Mesenchymal stem cell (in vitro differentiated cells and primary cell): Measurements from ENCODE around the gene ALAD.

Experiments used
- DNase-seq: peaks from one replicate; pipeline ENCODE4 v3.0.0-alpha.2; 2013
- H2AFZ ChIP-seq: one replicate; pipeline ENCODE4 v1.6.1; 2013; ENCODE audit warnings: low read depth, mild to moderate bottlenecking, control low read depth, inconsistent platforms, low read length, moderate library complexity
- H2AK5ac ChIP-seq: 2 replicates; pipeline ENCODE4 v1.6.1; 2013; ENCODE audit warnings: low read length, moderate library complexity, mild to moderate bottlenecking, inconsistent platforms; ENCODE audit not compliant: severe bottlenecking
- H2BK120ac ChIP-seq: one replicate; pipeline ENCODE4 v1.6.1; 2013; ENCODE audit warnings: low read depth, mild to moderate bottlenecking, inconsistent platforms, low read length, moderate library complexity
- H2BK12ac ChIP-seq, 2 experiments: one replicate each; pipeline ENCODE4 v1.6.1; 2013; ENCODE audit warnings: inconsistent platforms in 2 of 2, low read length in 2 of 2, mild to moderate bottlenecking in 2 of 2, moderate library complexity in 2 of 2, control low read depth in 1 of 2
- H2BK15ac ChIP-seq: one replicate; pipeline ENCODE4 v1.6.1; 2013; ENCODE audit warnings: mild to moderate bottlenecking, low read depth, inconsistent platforms; ENCODE audit not compliant: poor library complexity, severe bottlenecking
- H2BK5ac ChIP-seq: 2 replicates; pipeline ENCODE4 v1.6.1; 2013; ENCODE audit warnings: low read depth, mild to moderate bottlenecking, low read length, control low read depth, inconsistent platforms; ENCODE audit not compliant: poor library complexity, severe bottlenecking
- H3K14ac ChIP-seq, 2 experiments: one replicate each; pipeline ENCODE4 v1.6.1; 2013; ENCODE audit warnings: inconsistent platforms in 2 of 2, low read length in 2 of 2, control low read depth in 1 of 2, mild to moderate bottlenecking in 1 of 2, moderate library complexity in 1 of 2
- H3K18ac ChIP-seq, 2 experiments: one replicate each; pipeline ENCODE4 v1.6.1; 2013; ENCODE audit warnings: inconsistent platforms in 2 of 2, low read length in 2 of 2, control low read depth in 1 of 2, low read depth in 1 of 2, mild to moderate bottlenecking in 1 of 2
- H3K23ac ChIP-seq, 2 experiments: one replicate each; pipeline ENCODE4 v1.6.1; 2013; ENCODE audit warnings: inconsistent platforms in 2 of 2, low read length in 2 of 2, mild to moderate bottlenecking in 2 of 2, moderate library complexity in 2 of 2, control low read depth in 1 of 2
- H3K27ac ChIP-seq: 2 replicates; pipeline ENCODE4 v1.5.1; 2013; ENCODE audit warnings: mild to moderate bottlenecking, moderate library complexity, low read length, control low read depth, inconsistent platforms; ENCODE audit not compliant: poor library complexity, severe bottlenecking
- H3K27me3 ChIP-seq, 2 experiments: 2 replicates each; pipeline versions ENCODE4 v1.6.1 to v1.7.0; 2013; ENCODE audit warnings: low read length in 2 of 2, mild to moderate bottlenecking in 2 of 2, moderate library complexity in 2 of 2, control low read depth in 1 of 2, inconsistent platforms in 1 of 2; ENCODE audit not compliant: control insufficient read depth in 1 of 2, insufficient read depth in 1 of 2
- H3K36me3 ChIP-seq, 2 experiments: 2 replicates each; pipeline versions ENCODE4 v1.6.1 to v1.7.0; 2013; ENCODE audit warnings: low read length in 2 of 2, control low read depth in 1 of 2, inconsistent platforms in 1 of 2, low read depth in 1 of 2, mild to moderate bottlenecking in 1 of 2; ENCODE audit not compliant: insufficient read depth in 2 of 2, control insufficient read depth in 1 of 2
- H3K4ac ChIP-seq, 2 experiments: one replicate each; pipeline ENCODE4 v1.6.1; 2013; ENCODE audit warnings: inconsistent platforms in 2 of 2, low read length in 2 of 2, mild to moderate bottlenecking in 2 of 2, moderate library complexity in 2 of 2, control low read depth in 1 of 2, low read depth in 1 of 2
- H3K4me1 ChIP-seq: 2 replicates; pipeline ENCODE4 v1.6.1; 2013; ENCODE audit warnings: low read depth, low read length, control low read depth; ENCODE audit not compliant: control insufficient read depth, insufficient read depth
- H3K4me2 ChIP-seq: 2 replicates; pipeline ENCODE4 v1.6.1; 2013; ENCODE audit warnings: low read length, mild to moderate bottlenecking, inconsistent platforms; ENCODE audit not compliant: poor library complexity, severe bottlenecking
- H3K4me3 ChIP-seq, 2 experiments: 2 replicates each; pipeline versions ENCODE4 v1.5.1 to v1.7.0; 2013; ENCODE audit warnings: low read length in 2 of 2, mild to moderate bottlenecking in 2 of 2, control low read depth in 1 of 2, low read depth in 1 of 2; ENCODE audit not compliant: insufficient read depth in 1 of 2
- H3K79me1 ChIP-seq: replicated peaks from 2 replicates; pipeline ENCODE4 v1.6.1; 2013; ENCODE audit warnings: mild to moderate bottlenecking, control low read depth, low read length, inconsistent platforms; ENCODE audit not compliant: poor library complexity, severe bottlenecking
- H3K9ac ChIP-seq: 2 replicates; pipeline ENCODE4 v1.7.0; 2013; ENCODE audit warnings: mild to moderate bottlenecking, low read length, moderate library complexity
- H3K9me3 ChIP-seq: 2 replicates; pipeline ENCODE4 v1.7.0; 2013; ENCODE audit warnings: mild to moderate bottlenecking, low read length; ENCODE audit not compliant: control insufficient read depth
- H4K8ac ChIP-seq: one replicate; pipeline ENCODE4 v1.6.1; 2013; ENCODE audit warnings: inconsistent platforms, mild to moderate bottlenecking, low read length, moderate library complexity
- H4K91ac ChIP-seq: one replicate; pipeline ENCODE4 v1.6.1; 2013; ENCODE audit warnings: mild to moderate bottlenecking, low read length, inconsistent platforms
- WGBS: methylation state at CpG from one replicate; pipeline ENCODE4 v1.1.7; 2013; ENCODE audit warnings: mixed read lengths; 5-methylcytosine and 5-hydroxymethylcytosine counted together

ALAD gene

DNA sequence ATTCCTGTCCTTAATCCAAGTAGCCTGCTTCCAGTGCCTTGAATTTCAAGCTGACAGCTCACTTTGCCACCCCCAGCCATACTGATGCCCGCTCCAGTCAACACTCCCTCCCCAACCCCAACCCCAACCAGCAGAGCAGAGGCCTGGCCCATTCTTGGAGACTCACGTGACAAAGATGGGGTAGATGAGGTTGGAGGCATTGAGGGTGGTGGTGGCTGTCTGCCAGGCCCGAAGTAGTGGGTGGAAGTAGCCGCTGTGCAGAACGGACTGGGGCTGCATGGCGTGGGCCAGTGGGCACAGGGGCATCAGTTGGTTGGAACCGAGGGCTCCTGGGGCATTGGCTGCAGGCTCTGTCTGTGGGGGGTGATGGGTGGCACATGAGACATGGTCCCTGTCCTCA, 7.8 kb downstream of the ALAD start:
- Histone ChIP-seq H4K91ac (no peak overlapping the region), H2BK5ac (no peak overlapping the region), H3K4ac (no peak overlapping the region), H4K8ac (no peak overlapping the region), H3K27me3 (no peaks in the 10 kb centered on the region), H3K4me1 (peaks cover 12% of the 10 kb centered on the region), H2AFZ (no peak overlapping the region), H2AK5ac (no peak overlapping the region), H3K27ac (no peak overlapping the region), H2BK120ac (no peak overlapping the region), H3K9ac (no peak overlapping the region), H3K18ac (no peak overlapping the region), H2BK12ac (no peak overlapping the region), H3K36me3 (peaks cover 56% of the 10 kb centered on the region in 2 experiments), H3K79me1 (peaks cover 20% of the 10 kb centered on the region), H3K14ac (no peak overlapping the region), H3K4me3 (no peak overlapping the region), H2BK15ac (no peak overlapping the region), H3K23ac (no peak overlapping the region), H3K9me3 (no peaks in the 10 kb centered on the region), H3K4me2 (no peak overlapping the region)
- no peak for DNase-seq
- 91% methylated on average over 4 of the region's 7 CpGs for WGBS

DNA sequence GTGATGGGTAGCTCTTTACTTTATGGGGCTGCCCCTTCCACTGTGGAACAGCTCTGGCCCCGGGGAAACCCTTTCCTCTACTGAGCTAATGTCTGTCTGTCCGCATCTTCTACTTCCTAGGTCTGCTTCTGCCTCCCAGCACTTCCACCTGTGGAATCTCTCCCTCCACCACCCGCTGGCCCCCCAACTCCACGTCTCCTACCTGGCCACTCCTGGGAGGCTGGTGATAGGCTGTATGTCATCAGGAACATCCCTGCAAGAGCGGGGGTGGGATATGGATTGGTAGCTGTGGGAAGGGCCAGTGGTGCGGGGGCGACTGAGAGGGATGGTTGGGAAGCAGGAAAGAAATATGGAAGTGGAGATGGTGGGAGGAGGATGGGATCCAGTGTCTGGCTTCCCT, 9.2 kb downstream of the ALAD start:
- H4K91ac ChIP-seq: no peak overlapping the region
- no peak for DNase-seq
- no peak overlapping the region for H3K23ac ChIP-seq
- no peak overlapping the region for H2BK15ac ChIP-seq
- H3K79me1 ChIP-seq: peaks cover 15% of the 10 kb centered on the region
- no peak overlapping the region for H4K8ac ChIP-seq
- no peak overlapping the region for H3K18ac ChIP-seq
- 100% methylated on average over 5 of the region's 7 CpGs for WGBS
- peaks cover 63 to 70% of the 10 kb centered on the region in 2 experiments for H3K36me3 ChIP-seq
- no peaks in the 10 kb centered on the region for H3K9me3 ChIP-seq
- H2BK12ac ChIP-seq: no peak overlapping the region
- no peak overlapping the region for H2AFZ ChIP-seq
- H2BK120ac ChIP-seq: no peak overlapping the region
- H3K4me1 ChIP-seq: peaks cover 16% of the 10 kb centered on the region
- H2BK5ac ChIP-seq: no peak overlapping the region
- no peaks in the 10 kb centered on the region for H3K27me3 ChIP-seq
- H3K4ac ChIP-seq: no peak overlapping the region
- H3K4me2 ChIP-seq: no peak overlapping the region
- no peak overlapping the region for H3K4me3 ChIP-seq
- H3K14ac ChIP-seq: no peak overlapping the region
- H3K27ac ChIP-seq: no peak overlapping the region
- H2AK5ac ChIP-seq: no peak overlapping the region
- H3K9ac ChIP-seq: no peak overlapping the region

DNA sequence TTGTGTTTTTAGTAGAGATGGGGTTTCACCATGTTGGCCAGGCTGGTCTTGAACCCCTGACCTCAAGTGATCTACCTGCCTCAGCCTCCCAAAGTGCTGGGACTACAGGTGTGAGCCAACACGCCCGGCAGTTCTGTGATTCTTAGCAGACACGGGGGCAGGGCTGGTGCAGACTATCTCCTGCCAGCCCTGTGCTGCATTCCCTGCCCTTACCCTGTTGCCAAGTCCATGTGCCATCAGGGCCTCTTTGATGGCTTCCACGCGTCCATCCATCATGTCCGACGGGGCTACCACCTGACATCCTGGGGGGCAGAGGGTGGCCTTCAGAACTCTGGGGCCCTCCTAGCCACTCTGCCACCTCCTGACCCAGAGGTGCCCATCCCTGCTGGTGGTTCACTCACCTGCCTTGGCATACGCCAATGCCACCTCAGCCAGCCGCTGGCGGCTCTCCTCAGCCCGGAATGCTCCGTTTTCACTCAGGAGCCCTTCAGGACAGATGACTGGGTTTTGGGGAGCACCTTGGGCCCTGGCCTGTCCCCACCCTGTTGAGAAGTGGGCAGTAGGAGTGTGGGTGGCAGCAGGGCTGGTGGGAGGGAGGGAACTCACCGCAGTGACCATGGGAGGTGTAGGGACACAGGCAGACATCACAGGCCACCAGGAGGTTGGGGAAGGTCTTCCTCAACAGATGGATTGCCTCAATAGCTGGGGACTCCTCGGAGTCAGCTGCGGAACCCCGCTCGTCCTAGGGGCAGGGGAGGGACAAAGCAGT, 10.7 kb downstream of the ALAD start:
- H4K91ac ChIP-seq: no peak overlapping the region
- no peak overlapping the region for H3K4ac ChIP-seq
- H3K27ac ChIP-seq: no peak overlapping the region
- H3K18ac ChIP-seq: no peak overlapping the region
- no peak overlapping the region for H3K4me2 ChIP-seq
- peaks cover 11% of the 10 kb centered on the region for H3K4me1 ChIP-seq
- H3K14ac ChIP-seq: no peak overlapping the region
- no peak overlapping the region for H3K4me3 ChIP-seq
- H3K27me3 ChIP-seq: no peaks in the 10 kb centered on the region
- no peak overlapping the region for H2BK5ac ChIP-seq
- H2AK5ac ChIP-seq: no peak overlapping the region
- H3K36me3 ChIP-seq: peaks cover 60 to 78% of the 10 kb centered on the region in 2 experiments
- H3K79me1 ChIP-seq: peaks cover 6% of the 10 kb centered on the region
- no peak overlapping the region for H2BK15ac ChIP-seq
- DNase-seq: no peak
- H3K23ac ChIP-seq: peak overlapping the region in 1 of 2 experiments; percentile 18
- WGBS: 97% methylated on average over 13 of the region's 17 CpGs
- H3K9me3 ChIP-seq: no peaks in the 10 kb centered on the region
- no peak overlapping the region for H2BK120ac ChIP-seq
- no peak overlapping the region for H2AFZ ChIP-seq
- H3K9ac ChIP-seq: no peak overlapping the region
- H2BK12ac ChIP-seq: no peak overlapping the region
- no peak overlapping the region for H4K8ac ChIP-seq

DNA sequence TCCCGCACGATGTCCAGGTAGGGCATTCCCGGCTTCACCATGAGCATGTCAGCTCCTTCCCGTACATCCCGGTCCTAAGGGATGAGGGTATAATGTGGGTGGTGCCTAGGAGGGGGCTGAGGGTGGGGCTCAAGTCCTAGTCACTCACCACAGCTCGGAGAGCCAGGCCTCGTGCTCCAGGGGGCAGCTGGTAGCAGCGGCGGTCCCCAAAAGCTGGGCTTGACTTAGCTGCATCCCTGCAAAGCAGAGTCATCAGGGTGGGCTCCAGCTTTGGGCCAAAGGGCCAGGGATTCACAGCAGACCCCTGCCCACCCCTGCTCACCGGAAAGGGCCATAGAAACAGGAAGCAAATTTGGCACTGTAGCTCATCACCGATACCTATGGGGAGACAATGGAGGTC, 11.6 kb downstream of the ALAD start:
- Histone ChIP-seq H3K27me3 (no peaks in the 10 kb centered on the region), H2AK5ac (no peak overlapping the region), H2BK5ac (no peak overlapping the region), H3K23ac (no peak overlapping the region), H3K4me3 (no peak overlapping the region), H3K4me1 (peaks cover 11% of the 10 kb centered on the region), H3K9ac (no peak overlapping the region), H3K9me3 (no peaks in the 10 kb centered on the region), H2BK12ac (no peak overlapping the region), H3K4me2 (no peak overlapping the region), H3K4ac (no peak overlapping the region), H3K79me1 (peaks cover 2% of the 10 kb centered on the region), H2AFZ (no peak overlapping the region), H3K14ac (no peak overlapping the region), H3K27ac (no peak overlapping the region), H3K18ac (no peak overlapping the region), H3K36me3 (peaks cover 57 to 72% of the 10 kb centered on the region in 2 experiments), H4K91ac (no peak overlapping the region), H4K8ac (no peak overlapping the region), H2BK120ac (no peak overlapping the region), H2BK15ac (no peak overlapping the region)
- no peak for DNase-seq
- 95% methylated on average over 11 of the region's 11 CpGs for WGBS
